HG03565 (cell line): Measurements from ENCODE around the gene ASB1.

ENCODE experiments used
- ATAC-seq: cut with Tn5 transposase; IDR thresholded peaks from one replicate; pipeline ENCODE4 v1.9.1; 2021; ENCODE audit warnings: mild to moderate bottlenecking, moderate library complexity; ENCODE audit not compliant: unreplicated experiment

Gene ASB1

DNA sequence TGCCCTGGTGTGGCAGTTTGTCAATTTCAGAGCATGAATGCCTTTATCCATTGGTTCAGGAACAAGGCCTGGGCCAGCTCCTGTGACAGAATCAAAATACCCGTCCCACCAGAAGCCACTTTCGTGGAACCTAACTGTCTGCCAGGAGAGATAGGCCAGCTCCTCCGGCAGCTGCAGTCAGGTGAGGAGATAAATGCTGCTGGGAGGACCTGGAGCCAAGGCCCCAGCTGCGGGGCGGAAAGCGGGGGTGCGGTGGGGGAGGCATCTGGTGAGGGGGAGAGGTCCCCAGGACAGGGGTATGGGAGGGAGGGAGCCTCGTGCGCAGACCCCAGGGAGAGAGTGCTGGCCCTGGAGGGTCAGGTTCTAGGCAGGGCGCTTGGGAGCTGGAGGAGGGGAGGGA, 4.4 kb upstream of the ASB1 start:
- no peak for ATAC-seq

DNA sequence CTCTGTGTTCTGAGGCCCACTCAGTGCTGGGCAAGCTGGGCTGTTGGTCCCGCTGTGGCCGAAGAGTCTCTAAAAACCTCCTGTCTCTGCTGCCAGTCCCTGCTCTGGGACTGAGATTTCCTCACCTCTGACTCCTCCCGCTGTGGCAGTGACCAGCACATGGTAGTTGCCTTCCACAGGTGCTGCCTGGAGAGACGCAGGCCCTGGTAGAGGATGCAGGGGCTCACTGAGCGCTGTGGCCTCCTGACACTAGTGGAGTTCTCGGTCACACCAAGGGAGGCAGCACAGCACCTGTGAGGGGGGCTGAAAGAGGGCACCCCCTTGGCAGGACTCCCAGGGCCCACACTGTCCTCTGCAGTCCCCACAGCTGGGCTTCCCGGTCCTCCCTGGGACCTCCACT, 3.8 kb upstream of the ASB1 start:
- ATAC-seq = no peak

DNA sequence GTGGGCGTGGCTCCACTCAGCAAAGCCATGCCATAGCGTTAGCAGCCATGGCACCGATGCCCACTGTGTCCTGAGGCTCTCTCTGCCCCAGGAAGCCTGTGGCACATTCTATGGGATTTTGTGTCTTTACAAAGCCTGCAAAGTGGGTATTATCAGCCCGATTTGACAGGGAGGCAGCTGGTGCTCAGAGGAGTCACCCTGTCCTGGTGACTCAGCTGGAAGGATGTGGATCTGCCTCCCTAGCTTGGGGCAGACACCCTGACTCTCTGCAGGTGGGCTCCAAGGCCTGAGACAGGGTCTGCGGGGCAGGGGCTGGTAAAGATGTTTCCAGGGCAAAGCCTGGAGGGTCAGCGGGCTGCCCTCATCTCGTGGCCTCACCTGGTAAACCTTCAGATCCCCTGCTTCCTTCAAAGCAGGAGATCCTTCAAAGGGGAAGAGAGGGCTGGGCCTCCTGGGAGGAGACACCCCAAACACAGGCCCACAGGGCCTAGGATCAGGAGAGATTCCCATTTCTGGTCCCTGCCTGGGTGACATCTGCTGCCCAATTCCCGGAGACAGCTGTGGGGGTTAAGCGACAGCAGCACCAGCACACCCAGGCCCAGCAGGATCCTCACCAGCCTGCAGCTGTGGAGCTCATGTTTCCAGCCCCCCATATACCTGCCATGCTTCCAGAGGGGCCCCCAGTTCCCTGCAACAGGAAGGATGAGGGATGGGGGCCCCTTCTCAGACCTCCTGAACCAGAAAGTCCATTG, 3.0 kb upstream of the ASB1 start:
- no peak for ATAC-seq

DNA sequence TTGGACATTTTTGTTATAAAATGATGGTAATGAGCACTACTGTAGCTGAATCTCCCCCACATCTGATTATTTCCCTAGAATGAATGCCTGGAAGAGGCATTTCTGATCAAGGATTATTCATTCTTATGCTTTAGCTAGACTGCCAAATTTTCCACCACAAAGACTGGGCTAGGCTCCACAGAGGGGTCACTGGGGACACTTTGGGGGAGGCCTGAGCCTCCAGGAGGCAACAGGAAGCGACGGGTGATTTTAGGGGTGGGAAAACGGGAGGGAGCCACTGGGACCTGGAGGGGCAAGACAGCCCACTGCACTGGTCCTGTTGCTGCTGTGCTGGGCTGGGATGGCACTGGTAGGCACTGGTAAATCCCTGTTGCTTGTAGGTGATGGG, 2.4 kb upstream of the ASB1 start:
- ATAC-seq = no peak

DNA sequence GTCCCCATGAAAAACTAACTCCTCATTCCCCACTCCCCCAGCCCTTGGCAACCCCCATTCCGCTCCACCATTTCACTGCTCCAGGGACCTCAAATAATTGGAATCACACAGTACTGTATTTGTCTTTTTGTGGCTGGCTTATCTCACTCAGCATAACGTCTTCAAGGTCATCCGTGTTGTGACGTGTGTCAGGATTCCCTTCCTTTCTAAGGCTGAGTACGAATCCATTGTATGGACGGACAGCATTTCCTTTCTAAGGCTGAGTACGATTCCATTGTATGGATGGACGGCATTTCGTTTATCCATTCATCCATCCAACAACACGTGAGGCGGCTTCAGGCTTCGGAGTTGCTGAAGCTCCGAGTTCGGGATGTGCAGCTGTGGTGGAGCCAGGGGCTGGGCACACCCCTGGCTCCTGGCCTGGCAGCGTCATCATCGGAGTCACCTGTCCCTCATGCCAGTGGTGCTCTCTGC, 1.2 kb upstream of the ASB1 start:
- ATAC-seq = no peak

DNA sequence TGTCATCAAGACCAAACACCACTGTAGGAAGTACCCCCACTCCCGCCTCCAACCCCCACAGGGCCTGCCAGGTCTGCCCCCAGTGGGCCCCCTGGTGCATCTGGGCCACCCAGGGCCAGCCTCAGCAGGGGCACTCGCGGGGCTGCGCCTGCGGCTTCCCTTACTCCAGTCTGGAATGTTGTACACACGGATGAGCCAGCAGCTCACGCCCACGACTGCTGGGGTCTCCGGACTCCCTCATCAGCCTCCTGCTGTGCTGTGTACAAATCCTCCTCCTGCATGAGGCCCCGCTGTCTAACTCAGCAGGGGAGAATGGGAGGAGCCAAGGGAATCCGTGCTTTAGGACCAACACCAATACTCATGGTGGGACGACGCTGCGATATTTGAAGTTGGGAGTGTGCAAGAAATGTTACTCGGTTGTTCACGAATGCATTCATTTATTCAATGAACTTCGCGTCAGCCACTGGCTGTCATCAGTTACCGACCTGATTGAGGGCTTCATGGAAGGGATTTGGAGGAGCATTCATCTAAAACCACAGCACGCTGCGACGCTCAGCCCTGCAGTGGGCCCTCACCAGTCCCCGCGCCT, 654 bp upstream of the ASB1 start:
- ATAC-seq = no peak

DNA sequence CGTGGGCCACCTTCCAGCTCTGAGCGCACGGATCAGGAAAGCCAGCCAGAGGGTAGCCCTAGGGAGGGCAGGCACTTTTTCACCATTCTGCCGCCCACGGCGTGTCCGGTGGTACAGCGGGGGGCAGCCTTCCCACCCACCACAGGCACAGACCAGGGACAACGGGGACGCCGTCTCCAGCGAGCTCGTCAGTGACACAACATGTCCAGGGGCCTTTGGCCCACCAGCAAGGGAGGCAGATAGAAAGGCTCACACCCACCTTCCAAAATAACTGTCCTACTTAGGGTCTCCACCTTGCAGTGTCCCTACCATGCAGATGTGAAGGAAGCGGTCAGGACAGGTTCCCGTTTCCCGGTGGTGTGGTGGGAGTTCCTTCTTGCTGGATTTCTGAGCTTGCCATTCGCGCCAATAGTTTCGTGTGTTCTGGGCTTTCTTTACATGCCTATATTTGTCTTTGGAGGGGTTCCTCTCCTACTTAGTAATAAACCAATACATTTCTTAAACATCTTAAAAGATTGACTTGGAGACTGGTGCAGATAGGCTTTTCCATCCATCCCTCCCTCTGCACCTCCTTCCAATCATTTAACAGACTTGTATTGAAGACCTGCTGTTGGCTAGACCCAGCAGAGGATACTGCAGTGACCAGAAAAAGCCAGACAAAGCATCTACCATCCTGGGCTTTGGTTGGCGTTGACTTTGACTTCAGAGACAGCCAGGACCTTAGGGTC, 872 bp downstream of the ASB1 start:
- no peak for ATAC-seq

DNA sequence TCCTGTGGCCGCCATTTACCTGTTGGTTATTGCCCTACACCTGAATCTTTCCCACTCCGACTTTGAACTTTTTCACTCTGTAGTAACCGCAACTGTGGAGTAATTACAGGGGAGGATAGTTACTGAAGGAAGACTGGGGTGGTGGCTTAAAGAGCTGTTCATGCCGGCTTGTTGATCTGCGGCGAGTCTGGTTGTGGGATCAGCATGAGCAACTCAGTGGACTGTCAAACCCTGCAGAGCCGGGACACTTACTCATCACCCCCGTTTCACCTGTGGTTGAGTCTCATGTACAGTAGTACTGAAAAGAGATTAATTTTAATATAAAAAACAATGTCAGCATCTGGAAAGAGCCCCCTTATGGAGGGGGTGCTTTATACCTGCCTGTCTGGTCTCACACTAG, 2.1 kb downstream of the ASB1 start:
- ATAC-seq = no peak

DNA sequence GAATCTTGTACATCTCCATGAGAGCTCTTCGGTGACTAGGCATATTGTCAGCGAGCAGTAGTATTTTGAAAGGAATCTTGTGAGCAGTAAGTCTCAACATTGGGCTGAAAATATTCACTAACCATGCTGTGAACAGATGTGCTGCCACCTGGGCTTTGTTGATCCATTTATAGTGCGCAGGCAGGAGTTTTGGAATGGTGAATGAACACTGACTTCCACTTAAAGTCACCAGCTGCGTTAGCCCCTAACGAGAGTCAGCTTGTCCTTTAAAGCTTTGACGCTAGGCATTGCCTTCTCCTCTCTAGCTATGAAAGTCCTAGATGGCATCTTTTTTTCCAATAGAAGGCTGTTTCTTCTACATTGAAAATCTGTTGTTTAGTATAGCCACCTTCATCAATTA, 4.1 kb downstream of the ASB1 start:
- ATAC-seq = no peak

DNA sequence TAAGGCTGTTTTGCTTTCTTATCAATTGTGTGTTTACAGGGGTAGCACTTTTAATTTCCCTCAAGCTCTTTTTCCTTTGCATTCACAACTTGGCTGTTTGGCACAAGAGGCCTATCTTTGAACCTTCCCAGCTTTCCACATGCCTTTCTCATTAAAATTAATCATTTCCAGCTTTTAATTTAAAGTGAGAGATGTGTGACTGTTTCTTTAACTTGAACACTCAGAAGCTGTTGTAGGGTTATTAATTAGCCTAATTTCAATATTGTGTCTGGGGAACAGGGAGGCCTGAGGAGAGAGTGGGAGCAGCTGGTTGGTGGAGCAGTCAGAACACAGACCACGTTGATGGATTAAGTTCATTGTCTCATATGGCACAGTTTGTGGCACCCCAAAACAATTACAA, 4.7 kb downstream of the ASB1 start:
- no peak for ATAC-seq

DNA sequence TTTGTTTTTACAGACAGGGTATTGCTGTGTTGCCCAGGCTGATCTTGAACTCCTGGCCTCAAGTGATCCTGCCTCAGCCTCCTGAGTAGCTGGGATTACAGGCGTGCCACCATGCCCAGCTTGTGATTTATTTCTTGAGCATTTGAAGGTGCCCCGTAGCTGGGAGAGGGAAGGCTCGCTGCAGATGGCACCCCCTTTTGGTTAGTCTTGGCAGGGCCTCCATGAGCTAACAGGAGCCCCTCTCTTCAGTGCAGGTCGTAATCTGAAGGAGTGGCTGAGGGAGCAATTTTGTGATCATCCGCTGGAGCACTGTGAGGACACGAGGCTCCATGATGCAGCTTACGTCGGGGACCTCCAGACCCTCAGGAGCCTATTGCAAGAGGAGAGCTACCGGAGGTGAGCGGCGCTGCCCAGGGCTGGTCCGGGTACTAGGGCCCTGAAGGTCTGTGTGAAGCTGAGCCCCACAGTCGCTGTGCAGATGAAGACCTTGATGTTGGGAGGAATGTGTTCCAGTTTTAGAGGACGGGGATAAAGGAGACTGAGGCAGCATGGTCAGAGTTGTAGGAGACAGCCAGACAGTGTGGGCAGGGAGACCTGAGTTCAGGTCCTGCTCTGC, 6.7 kb downstream of the ASB1 start:
- ATAC-seq = no peak

DNA sequence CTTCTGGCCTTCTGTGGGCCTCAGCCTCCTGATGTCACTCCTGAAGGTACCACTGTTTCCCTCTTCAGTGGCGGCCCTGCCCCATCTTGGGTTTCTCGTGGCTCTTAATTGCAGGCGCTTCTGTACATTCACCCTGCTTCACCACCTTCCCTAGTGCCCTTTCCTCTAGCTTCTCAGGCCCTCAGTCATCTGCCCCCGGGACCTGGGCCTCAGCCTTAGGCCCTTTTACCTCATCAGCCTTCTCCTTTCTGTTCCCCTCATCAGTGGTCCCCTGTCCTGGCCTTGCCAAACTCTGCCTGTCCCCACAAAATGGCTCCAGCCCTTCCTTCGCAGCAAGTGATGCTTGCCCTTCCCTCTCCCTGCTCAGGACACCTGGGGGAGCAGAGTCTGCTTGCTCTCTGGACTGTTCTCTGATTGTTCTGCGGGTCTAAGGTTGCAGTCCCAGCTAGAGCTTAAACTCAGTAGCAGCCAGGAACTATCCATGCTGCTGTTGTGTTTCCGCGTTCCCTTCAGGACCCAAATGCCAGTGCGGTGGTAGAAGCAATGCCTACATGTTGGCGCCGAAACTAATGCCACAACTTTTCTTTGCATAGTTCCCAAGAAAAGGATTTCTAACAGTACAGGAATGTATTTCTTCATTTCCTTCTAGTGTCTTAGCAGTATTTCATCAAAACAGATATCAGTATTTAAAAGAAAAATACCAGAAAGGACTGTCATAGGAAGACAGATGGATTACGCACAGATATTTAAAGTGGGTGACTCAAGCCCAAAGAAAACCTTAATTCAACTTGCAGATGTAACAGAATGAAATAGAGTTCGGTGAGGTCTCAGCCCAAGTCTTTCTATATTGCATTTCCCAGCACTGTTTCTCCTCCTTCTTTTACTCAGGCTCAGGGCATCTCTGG, 7.5 kb downstream of the ASB1 start:
- no peak for ATAC-seq

DNA sequence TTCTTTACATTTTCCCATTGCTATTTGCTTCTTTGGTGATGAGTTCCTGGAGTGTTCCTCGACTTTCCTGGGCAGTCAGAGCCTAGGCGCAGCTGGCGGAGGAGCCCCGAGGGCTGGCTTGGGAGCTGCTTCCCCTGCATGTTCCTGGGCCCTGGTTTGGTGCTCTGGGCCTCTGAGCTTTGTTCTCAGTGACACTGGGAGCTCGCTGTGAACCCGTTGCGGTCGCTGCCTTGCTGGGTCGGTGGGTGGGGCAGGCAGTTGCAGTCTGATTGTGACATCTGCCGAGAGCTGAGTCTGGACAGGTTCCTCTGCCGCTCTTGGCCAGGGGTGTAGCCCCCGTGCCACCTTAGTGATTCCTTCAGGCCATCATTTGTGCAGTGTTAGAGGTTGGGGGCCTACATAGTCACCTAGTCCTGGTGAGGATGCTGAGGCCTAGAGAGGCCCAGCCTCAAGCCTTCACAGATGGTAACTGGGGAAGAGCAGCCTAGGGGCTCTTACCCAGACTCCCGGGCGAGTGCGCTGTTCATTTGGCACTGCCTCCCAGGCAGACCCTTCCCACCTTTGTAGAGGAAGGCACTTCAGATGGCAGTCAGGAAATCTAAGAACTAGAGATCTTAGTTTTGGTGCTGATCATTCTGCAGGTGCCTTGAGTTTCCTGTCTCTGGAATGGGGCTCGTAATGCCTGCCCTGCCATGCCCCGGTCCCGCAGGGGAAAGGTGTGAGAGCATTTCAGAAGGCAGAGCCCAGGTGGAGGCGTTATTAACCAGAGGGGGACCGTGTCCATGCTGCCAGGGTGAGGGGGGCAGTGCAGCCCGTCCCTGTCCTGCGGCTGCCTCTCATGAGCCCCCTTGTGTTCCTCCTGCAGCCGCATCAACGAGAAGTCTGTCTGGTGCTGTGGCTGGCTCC, 8.4 kb downstream of the ASB1 start:
- ATAC-seq = no peak

DNA sequence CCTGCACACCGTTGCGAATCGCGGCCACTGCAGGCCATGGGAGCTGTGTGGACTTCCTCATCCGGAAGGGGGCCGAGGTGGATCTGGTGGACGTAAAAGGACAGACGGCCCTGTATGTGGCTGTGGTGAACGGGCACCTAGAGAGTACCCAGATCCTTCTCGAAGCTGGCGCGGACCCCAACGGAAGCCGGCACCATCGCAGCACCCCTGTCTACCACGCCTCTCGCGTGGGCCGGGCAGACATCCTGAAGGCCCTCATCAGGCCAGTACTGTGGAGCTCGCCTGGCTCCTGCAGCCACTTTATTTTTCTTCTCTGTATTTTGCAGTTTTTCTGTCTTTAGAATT, 9.0 kb downstream of the ASB1 start:
- no peak for ATAC-seq

DNA sequence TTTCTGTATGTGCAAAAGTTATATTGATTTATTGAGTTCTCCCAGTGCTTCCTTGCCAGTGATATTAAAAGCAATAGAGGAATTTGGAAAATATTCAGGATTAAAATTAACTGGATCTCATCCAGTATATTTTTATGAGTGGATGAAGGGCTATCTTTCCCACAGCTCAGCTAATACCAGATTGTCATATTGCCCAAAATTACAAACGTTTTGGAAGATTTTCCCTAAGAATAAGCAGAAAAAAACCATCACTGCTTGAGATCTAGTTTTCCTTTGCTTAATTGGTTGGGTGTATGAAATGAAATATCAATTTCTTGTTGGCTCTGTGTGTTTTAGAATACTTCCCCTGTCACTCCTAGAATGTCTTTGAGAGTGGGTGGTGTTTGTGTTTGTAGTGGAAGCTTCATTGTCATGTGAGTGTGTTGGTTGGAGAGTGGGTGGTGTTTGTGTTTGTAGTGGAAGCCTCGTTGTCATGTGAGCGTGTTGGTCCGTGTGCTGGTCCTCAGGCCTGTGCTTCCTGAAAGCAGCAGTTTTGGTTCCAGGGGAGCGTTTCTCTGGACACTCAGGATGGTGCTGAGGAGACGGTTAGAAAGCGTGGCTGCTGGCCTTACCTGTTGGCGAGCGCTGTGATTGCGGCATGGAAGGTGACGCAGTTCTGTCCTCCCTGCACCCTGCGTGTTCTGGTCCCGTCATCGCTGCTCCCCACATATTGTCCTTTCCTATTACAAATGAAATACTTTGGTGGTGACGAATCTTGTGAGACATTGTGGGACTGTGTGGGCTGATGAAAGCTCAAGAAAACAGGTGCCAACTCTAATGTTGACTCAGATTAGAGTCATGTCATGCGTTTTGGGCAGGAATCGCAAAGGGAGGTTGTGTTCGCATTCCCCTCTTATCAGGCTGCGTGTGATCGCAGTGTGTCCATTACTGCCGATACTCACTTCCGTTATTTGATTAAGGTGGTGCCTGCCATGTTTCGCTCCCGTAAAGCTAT, 12.4 kb downstream of the ASB1 start:
- no peak for ATAC-seq

DNA sequence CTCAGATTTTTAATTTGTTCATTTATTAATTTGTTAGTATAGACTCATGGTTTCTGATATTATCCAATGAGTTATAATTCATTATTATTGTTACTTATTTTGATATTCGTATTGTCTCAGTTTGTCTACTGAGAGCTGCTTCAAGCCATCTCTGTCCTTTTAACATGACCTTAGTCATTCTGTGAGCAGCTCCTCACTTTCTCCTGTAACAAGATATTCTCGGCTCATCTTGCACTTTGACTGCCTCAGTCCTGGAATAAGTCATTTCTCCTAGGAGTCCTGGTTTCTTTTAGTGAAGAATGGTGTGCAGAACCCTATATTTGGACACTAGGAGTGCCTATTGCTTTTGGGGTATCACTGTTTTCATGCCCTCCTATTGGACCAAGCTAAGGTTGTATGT, 13.2 kb downstream of the ASB1 start:
- ATAC-seq = no peak

DNA sequence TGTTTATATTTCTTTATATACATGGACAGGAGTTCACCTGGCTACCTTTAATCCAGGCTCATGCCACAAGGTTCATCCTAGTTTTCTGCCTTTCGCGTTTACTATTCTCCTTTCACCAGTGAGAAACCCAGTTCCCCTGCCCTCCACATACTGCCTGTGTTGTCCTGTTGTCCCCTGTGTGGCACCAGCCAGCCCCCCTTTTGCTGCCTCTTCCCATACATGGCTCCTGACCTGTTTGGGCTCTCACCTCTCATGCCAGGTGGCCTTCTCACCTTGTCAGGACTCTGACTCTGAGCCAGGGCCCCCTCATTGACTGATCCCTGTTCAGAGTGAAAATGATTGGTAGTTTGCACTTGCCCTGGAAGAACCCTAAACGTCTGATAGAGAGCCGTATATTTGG, 13.6 kb downstream of the ASB1 start:
- no peak for ATAC-seq

DNA sequence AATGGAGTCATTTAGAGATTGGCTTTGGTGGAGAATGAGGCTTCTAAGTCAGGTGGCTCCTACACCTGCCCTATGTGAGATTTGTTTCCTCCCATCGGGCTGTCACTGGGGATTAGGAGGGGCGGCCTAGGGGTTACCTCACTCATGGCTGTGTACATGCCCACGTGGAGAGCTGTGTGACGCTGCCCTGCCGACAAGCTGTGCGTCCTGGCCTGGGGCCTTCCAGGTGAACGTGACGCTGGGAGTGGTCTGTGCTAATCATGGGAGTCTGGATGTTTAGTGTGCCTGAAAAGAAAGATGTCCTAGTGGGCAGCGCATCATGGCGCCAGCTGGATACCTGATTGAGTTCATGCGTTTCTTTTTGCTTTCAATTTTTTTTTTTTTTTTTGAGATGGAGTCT, 14.0 kb downstream of the ASB1 start:
- no peak for ATAC-seq
